Measurements from ENCODE around the gene SLC25A24.
"Not testable (repeated sequence)": the region's sequence is repeated elsewhere in the genome, so short reads cannot be mapped to it uniquely, and the experiment has no call there.

The SLC25A24 gene

GRCh38 chr1:108194051-108194450, 6.1 kb downstream of the SLC25A24 start:
- no peak for DNase-seq

GRCh38 chr1:108193333-108193732, 6.8 kb downstream of the SLC25A24 start:
- DNase-seq = no peak

GRCh38 chr1:108192581-108192980, 7.6 kb downstream of the SLC25A24 start:
- no peak for DNase-seq

- DNase-seq = no peak
These were observed 9.3 kb downstream of the SLC25A24 start for GRCh38 chr1:108190686-108191416.

GRCh38 chr1:108190001-108190634, 10.0 kb downstream of the SLC25A24 start:
- DNase-seq = no peak

GRCh38 chr1:108188801-108189200, 11.3 kb downstream of the SLC25A24 start:
- DNase-seq = no peak

- DNase-seq = no peak
These were observed 17.0 kb downstream of the SLC25A24 start for GRCh38 chr1:108182959-108183700.

GRCh38 chr1:108179018-108179417, 21.1 kb downstream of the SLC25A24 start:
- no peak for DNase-seq

GRCh38 chr1:108162409-108162808, 37.7 kb downstream of the SLC25A24 start:
- DNase-seq = not testable (repeated sequence)

GRCh38 chr1:108159951-108160350, 40.2 kb downstream of the SLC25A24 start:
- DNase-seq = not testable (repeated sequence)

- no peak for DNase-seq
These were observed 41.2 kb downstream of the SLC25A24 start for GRCh38 chr1:108158893-108159453.

- no peak for DNase-seq
These were observed 45.8 kb downstream of the SLC25A24 start for GRCh38 chr1:108154314-108154713.

- no peak for DNase-seq
These were observed 47.3 kb downstream of the SLC25A24 start for GRCh38 chr1:108152782-108153222.

- no peak for DNase-seq
These were observed 48.6 kb downstream of the SLC25A24 start for GRCh38 chr1:108151548-108151947.

GRCh38 chr1:108149796-108150467, 50.2 kb downstream of the SLC25A24 start:
- DNase-seq = no peak

- DNase-seq = not testable (repeated sequence)
These were observed 55.6 kb downstream of the SLC25A24 start for GRCh38 chr1:108144569-108144968.

GRCh38 chr1:108142773-108143394, 57.3 kb downstream of the SLC25A24 start:
- DNase-seq = no peak

GRCh38 chr1:108142258-108142657, 57.9 kb downstream of the SLC25A24 start:
- DNase-seq = no peak

GRCh38 chr1:108141621-108142020, 58.5 kb downstream of the SLC25A24 start:
- DNase-seq = no peak

GRCh38 chr1:108140936-108141335, 59.2 kb downstream of the SLC25A24 start:
- DNase-seq = no peak

GRCh38 chr1:108140177-108140576, 60.0 kb downstream of the SLC25A24 start:
- no peak for DNase-seq

- not testable (repeated sequence) for DNase-seq
These were observed 60.6 kb downstream of the SLC25A24 start for GRCh38 chr1:108139555-108139954.

Measured in midbrain (tissue), 1 donor.